GM19395 (cell line): Measurements from ENCODE around the gene DENND2C.

Experiments used
- ATAC-seq: cut with Tn5 transposase; IDR thresholded peaks from one replicate; pipeline ENCODE4 v1.9.1; 2021; ENCODE audit warnings: mild to moderate bottlenecking, moderate library complexity; ENCODE audit not compliant: unreplicated experiment

DENND2C gene

GRCh38 chr1:114549137-114549536 lies 120.7 kb downstream of the DENND2C start:
- ATAC-seq: no peak

- no peak for ATAC-seq
Measured at GRCh38 chr1:114547076-114547475, 122.8 kb downstream of the DENND2C start.

DNA sequence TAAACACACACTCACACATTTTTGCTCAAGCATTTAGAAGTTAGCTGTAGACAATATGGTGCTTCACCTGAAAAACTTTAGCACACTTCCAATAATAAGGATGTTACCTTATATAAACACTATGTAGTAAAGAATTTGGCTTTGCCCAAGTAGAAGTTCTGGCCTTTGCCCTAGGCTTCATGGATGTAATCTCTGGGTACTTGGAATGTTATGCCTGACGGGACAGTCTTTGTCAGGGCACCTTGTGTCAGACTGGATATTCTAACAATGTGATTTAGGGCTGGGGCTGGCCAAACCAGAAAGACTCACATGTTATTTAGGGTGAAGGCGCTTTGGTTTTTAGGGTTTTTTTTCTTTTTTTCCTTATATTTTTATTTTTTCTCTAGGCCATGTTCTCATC lies 124.1 kb downstream of the DENND2C start:
- no peak for ATAC-seq

GRCh38 chr1:114545315-114545714 lies 124.5 kb downstream of the DENND2C start:
- no peak for ATAC-seq

DNA sequence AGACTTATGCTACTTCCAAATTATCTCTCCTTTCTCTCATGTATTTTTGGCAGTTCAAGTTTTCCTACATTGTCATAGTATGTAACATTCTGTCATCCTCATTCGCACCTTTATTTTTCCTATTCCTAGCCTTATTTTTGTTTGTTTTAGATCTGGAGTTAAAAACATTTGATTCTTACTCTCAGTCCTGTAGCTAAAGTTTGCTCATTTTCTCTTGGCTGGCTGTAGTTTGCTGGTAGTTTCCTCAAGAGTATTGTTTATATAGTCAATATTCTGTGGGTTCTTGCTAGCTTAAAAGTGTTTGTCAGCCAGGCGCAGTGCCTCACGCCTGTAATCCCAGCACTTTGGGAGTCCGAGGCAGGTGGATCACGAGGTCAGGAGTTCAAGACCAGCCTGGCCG lies 129.0 kb downstream of the DENND2C start:
- no peak for ATAC-seq

GRCh38 chr1:114540272-114540671 lies 129.6 kb downstream of the DENND2C start:
- no peak for ATAC-seq

- ATAC-seq: no peak
Measured at GRCh38 chr1:114536043-114536442, 133.8 kb downstream of the DENND2C start.

- ATAC-seq: no peak
Measured at GRCh38 chr1:114535401-114535800, 134.4 kb downstream of the DENND2C start.
